ENCODE measurements around the gene TLE6.
"Not testable (repeated sequence)": the region's sequence is repeated elsewhere in the genome, so short reads cannot be mapped to it uniquely, and the experiment has no call there.

Gene TLE6

GRCh38 chr19:3005345-3005744, 28.0 kb downstream of the TLE6 start:
- no peak for DNase-seq

- DNase-seq, result no peak
Measured at GRCh38 chr19:3006075-3006767, 28.9 kb downstream of the TLE6 start.

GRCh38 chr19:3007975-3008374, 30.6 kb downstream of the TLE6 start:
- DNase-seq, result no peak

- no peak for DNase-seq
Measured at GRCh38 chr19:3008994-3009393, 31.6 kb downstream of the TLE6 start.

- no peak for DNase-seq
Measured at GRCh38 chr19:3010871-3011270, 33.5 kb downstream of the TLE6 start.

- DNase-seq, result not testable (repeated sequence)
Measured at GRCh38 chr19:3012059-3012458, 34.7 kb downstream of the TLE6 start.

GRCh38 chr19:3012621-3013262, 35.4 kb downstream of the TLE6 start:
- DNase-seq, result no peak

- DNase-seq, result no peak
Measured at GRCh38 chr19:3013263-3013725, 35.9 kb downstream of the TLE6 start.

- DNase-seq, result no peak
Measured at GRCh38 chr19:3014135-3014534, 36.8 kb downstream of the TLE6 start.

- no peak for DNase-seq
Measured at GRCh38 chr19:3015126-3016057, 38.0 kb downstream of the TLE6 start.

- no peak for DNase-seq
Measured at GRCh38 chr19:3017923-3018322, 40.6 kb downstream of the TLE6 start.

- no peak for DNase-seq
Measured at GRCh38 chr19:3019211-3019854, 42.0 kb downstream of the TLE6 start.

GRCh38 chr19:3020321-3020960, 43.1 kb downstream of the TLE6 start:
- no peak for DNase-seq

- no peak for DNase-seq
Measured at GRCh38 chr19:3024509-3024869, 47.1 kb downstream of the TLE6 start.

- DNase-seq, result no peak
Measured at GRCh38 chr19:3024870-3025548, 47.6 kb downstream of the TLE6 start.

GRCh38 chr19:3025549-3025886, 48.2 kb downstream of the TLE6 start:
- no peak for DNase-seq

GRCh38 chr19:3026768-3027167, 49.4 kb downstream of the TLE6 start:
- no peak for DNase-seq

GRCh38 chr19:3027292-3027691, 49.9 kb downstream of the TLE6 start:
- no peak for DNase-seq

GRCh38 chr19:3027981-3028304, 50.6 kb downstream of the TLE6 start:
- DNase-seq, result no peak

- DNase-seq, result peak; percentile 23
Measured at GRCh38 chr19:3028305-3029064, 51.1 kb downstream of the TLE6 start.
